ENCODE data around the gene PAK1.

The PAK1 gene

GRCh38 chr11:77435972-77436371 is 37.9 kb downstream of the PAK1 start:
- DNase-seq = no peak

- DNase-seq = no peak
Observed at GRCh38 chr11:77431813-77432212, 42.1 kb downstream of the PAK1 start.

GRCh38 chr11:77428598-77428997 is 45.3 kb downstream of the PAK1 start:
- DNase-seq = no peak

- DNase-seq = no peak
Observed at GRCh38 chr11:77425346-77425745, 48.5 kb downstream of the PAK1 start.

GRCh38 chr11:77424644-77425043 is 49.2 kb downstream of the PAK1 start:
- peak; percentile 58 for DNase-seq

GRCh38 chr11:77423624-77424023 is 50.3 kb downstream of the PAK1 start:
- DNase-seq = no peak

GRCh38 chr11:77422687-77423086 is 51.2 kb downstream of the PAK1 start:
- no peak for DNase-seq

GRCh38 chr11:77421041-77421723 is 52.7 kb downstream of the PAK1 start:
- DNase-seq = no peak

- DNase-seq = no peak
Observed at GRCh38 chr11:77418971-77419597, 54.8 kb downstream of the PAK1 start.

- no peak for DNase-seq
Observed at GRCh38 chr11:77418155-77418970, 55.5 kb downstream of the PAK1 start.

- no peak for DNase-seq
Observed at GRCh38 chr11:77416357-77416756, 57.5 kb downstream of the PAK1 start.

- DNase-seq = no peak
Observed at GRCh38 chr11:77413850-77414460, 59.9 kb downstream of the PAK1 start.

- no peak for DNase-seq
Observed at GRCh38 chr11:77412814-77413213, 61.1 kb downstream of the PAK1 start.

GRCh38 chr11:77411717-77412441 is 62.0 kb downstream of the PAK1 start:
- peak; percentile 88 for DNase-seq

- peak; percentile 44 for DNase-seq
Observed at GRCh38 chr11:77411137-77411707, 62.7 kb downstream of the PAK1 start.

GRCh38 chr11:77410076-77410827 is 63.6 kb downstream of the PAK1 start:
- peak; percentile 33 for DNase-seq

- no peak for DNase-seq
Observed at GRCh38 chr11:77409046-77409445, 64.8 kb downstream of the PAK1 start.

- peak; percentile 92 for DNase-seq
Observed at GRCh38 chr11:77407613-77408012, 66.3 kb downstream of the PAK1 start.

- DNase-seq = peak; percentile 87
Observed at GRCh38 chr11:77406396-77406795, 67.5 kb downstream of the PAK1 start.

GRCh38 chr11:77403211-77403610 is 70.7 kb downstream of the PAK1 start:
- no peak for DNase-seq

- peak; percentile 79 for DNase-seq
Observed at GRCh38 chr11:77402218-77402556, 71.7 kb downstream of the PAK1 start.

All from DMS79 treated with DMSO at 0.1 percent for 48 hours (cell line).